ENCODE measurements around the gene UNG.

The UNG gene

DNA sequence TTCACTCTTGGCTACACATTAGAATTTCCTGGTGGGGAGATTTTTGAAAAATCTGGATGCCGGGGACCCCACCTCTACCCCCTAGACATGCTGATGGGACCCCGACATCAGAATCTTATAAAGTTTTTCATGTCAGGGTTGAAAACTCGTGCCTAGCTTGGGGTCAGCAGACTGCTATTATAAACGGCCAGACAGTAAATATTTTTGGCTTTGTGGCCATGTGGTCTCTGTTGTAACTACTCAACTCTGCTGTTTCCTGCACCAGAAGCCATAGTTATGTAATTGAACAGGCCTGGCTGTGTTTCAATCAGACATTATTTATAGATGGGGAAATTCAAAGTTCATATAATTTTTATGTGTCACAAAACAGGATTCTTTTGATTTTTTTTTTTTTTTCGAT lies 60.6 kb downstream of the UNG start:
- no peak for DNase-seq

DNA sequence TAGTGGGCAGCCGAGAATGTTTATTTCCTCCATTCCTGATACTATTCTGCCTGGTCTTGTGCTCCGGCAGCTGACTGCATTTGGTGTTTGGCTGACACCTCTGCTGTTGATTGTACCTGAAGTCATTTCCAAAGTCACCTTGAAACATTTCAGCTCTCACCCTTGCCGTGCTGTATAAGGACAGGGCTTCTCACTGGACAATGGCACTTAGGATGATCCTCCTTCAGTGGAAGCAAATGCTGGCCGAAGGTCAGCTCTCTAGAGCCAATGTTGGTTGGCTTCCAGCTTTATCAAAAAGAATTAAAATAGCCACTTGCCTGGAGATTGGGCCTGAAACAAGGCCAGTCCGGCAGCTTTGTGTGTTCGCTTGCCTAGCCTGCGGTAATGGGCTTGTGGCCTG lies 63.0 kb downstream of the UNG start:
- DNase-seq, result no peak
